ENCODE results near the gene PARP6.

Gene PARP6

GRCh38 chr15:72302955-72303354 is 30.6 kb upstream of the PARP6 start:
- H3K79me2 ChIP-seq (ENCODE audit: low read length) = no peaks in the 10 kb centered on the region
- no peak overlapping the region for H3K4me2 ChIP-seq (ENCODE audit: low read length)
- no peaks in the 10 kb centered on the region for H3K4me1 ChIP-seq (ENCODE audit: low read length)
- no peak overlapping the region for H3K4me3 ChIP-seq (ENCODE audit: low read length)
- H2AFZ ChIP-seq (ENCODE audit: low read depth, low read length) = no peak overlapping the region
- H3K27ac ChIP-seq (ENCODE audit: low read length) = no peak overlapping the region
- no peak for TF ChIP-seq EZH2phosphoT487 (IDR thresholded peaks at IDR 0.05; ENCODE audit: low read depth)
- TF ChIP-seq CTCF (IDR thresholded peaks at IDR 0.05; ENCODE audit: low read depth, low read length) = no peak
- H3K27me3 ChIP-seq (ENCODE audit: low read depth, low read length) = peaks cover 12% of the 10 kb centered on the region; the same call in 1 of the 2 replicates
- no peaks in the 10 kb centered on the region for H3K9me3 ChIP-seq (ENCODE audit: insufficient read depth, low read length)
- no peaks in the 10 kb centered on the region for H4K20me1 ChIP-seq (ENCODE audit: insufficient read depth, low read length)
- H3K36me3 ChIP-seq (replicated peaks; ENCODE audit: low read depth, low read length) = no peaks in the 10 kb centered on the region
- H3K9ac ChIP-seq (ENCODE audit: low read length) = no peak overlapping the region

- H3K27me3 ChIP-seq (ENCODE audit: low read depth, low read length) = peaks cover 2% of the 10 kb centered on the region; the same call in 1 of the 2 replicates
Observed at GRCh38 chr15:72289597-72290325, 17.4 kb upstream of the PARP6 start.

DNA sequence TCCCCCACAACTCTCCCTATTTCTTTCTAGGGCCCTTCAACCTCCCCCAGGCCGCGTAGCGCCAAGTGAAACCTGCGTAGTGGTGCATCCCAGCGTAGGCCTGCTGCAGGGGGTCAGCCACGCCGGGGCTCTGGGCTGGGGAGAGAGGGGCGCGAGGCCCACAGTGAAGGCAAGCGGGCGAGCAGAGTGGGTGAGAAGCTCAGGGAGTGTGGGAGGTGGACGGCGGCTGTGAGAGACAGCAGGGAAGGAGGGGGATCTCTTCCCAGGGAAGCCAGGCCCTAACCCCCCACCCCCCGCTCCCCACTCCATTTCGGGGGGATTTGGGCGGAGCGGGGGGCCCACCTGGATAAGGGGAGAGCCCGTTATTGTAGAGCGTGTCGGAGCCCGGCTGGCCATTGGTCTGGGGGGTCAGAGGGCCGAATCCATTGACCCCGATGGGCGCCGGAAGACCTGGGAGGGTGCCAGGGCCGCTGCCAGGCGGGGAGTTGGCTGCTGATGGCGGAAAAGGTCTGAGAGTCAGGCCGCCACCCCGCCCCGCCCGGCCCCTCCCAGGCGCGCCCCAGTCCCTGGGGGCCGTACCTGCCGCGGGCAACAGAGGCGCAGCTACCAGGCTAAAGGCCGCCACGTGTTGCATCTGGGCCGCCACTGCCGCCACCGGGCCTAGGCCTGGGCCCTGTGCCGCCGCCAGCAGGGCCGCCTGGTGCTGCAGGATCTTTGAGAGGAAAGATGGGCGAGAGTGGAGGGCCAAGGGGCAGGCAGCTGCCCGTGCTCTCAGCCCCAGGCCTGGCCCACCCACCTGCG is 16.6 kb upstream of the PARP6 start:
- Histone ChIP-seq H3K27me3 (ENCODE audit: low read depth, low read length) (peaks cover 2% of the 10 kb centered on the region; the same call in 1 of the 2 replicates), H3K36me3 (replicated peaks; ENCODE audit: low read depth, low read length) (no peaks in the 10 kb centered on the region)
- no peak for TF ChIP-seq EZH2phosphoT487 (IDR thresholded peaks at IDR 0.05; ENCODE audit: low read depth)
- no peak for TF ChIP-seq CTCF (IDR thresholded peaks at IDR 0.05; ENCODE audit: low read depth, low read length)

More at GRCh38 chr15:72289597-72290325, 17.4 kb upstream of the PARP6 start:
- Histone ChIP-seq H3K27ac (ENCODE audit: low read length) (no peak overlapping the region), H3K9ac (ENCODE audit: low read length) (no peak overlapping the region), H2AFZ (ENCODE audit: low read depth, low read length) (no peak overlapping the region), H3K4me2 (ENCODE audit: low read length) (no peak overlapping the region), H3K79me2 (ENCODE audit: low read length) (no peaks in the 10 kb centered on the region), H3K9me3 (ENCODE audit: insufficient read depth, low read length) (no peaks in the 10 kb centered on the region), H3K4me3 (ENCODE audit: low read length) (no peak overlapping the region), H3K36me3 (replicated peaks; ENCODE audit: low read depth, low read length) (no peaks in the 10 kb centered on the region), H3K4me1 (ENCODE audit: low read length) (no peaks in the 10 kb centered on the region), H4K20me1 (ENCODE audit: insufficient read depth, low read length) (no peaks in the 10 kb centered on the region)
- TF ChIP-seq EZH2phosphoT487 (IDR thresholded peaks at IDR 0.05; ENCODE audit: low read depth) = no peak
- no peak for TF ChIP-seq CTCF (IDR thresholded peaks at IDR 0.05; ENCODE audit: low read depth, low read length)

DNA sequence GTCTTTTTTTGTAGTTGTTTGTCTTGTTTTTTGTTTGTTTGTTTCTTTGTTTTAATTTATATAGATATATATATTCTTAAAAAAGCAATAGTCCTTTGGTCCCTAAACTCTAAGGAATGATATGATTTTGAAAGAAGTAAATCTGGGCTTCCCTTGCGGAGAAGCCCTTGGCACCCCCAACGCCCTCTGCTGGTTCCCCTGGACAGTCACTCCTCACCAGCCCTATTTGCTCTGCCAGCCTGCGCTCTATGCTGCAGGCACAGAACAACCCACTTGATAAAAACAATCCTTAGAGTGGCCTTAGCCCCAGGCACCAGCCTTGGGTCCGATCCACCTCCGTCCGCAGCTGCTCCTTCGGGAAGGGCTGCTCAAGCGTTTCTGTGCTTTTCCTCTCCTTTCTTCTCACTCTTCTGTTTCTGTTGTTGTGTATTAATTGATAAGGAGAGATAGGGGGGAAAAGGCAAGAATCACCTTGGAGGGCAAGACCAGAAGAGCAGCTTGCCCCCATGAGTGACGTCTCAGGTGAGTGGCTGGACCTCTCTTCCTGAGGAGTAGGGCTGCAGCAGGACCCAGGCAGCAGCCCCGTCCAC is 13.7 kb upstream of the PARP6 start:
- no peaks in the 10 kb centered on the region for H4K20me1 ChIP-seq (ENCODE audit: insufficient read depth, low read length)
- H3K9me3 ChIP-seq (ENCODE audit: insufficient read depth, low read length) = no peaks in the 10 kb centered on the region
- no peak overlapping the region for H3K9ac ChIP-seq (ENCODE audit: low read length)
- H3K36me3 ChIP-seq (replicated peaks; ENCODE audit: low read depth, low read length) = no peaks in the 10 kb centered on the region
- no peak overlapping the region for H2AFZ ChIP-seq (ENCODE audit: low read depth, low read length)
- no peaks in the 10 kb centered on the region for H3K4me1 ChIP-seq (ENCODE audit: low read length)
- H3K4me3 ChIP-seq (ENCODE audit: low read length) = no peak overlapping the region
- no peak overlapping the region; the same call in 1 of the 2 replicates for H3K4me2 ChIP-seq (ENCODE audit: low read length)
- peaks cover 2% of the 10 kb centered on the region; the same call in 1 of the 2 replicates for H3K27me3 ChIP-seq (ENCODE audit: low read depth, low read length)
- TF ChIP-seq EZH2phosphoT487 (IDR thresholded peaks at IDR 0.05; ENCODE audit: low read depth) (no peak), CTCF (IDR thresholded peaks at IDR 0.05; ENCODE audit: low read depth, low read length) (peak; percentile 74)
- no peak overlapping the region for H3K27ac ChIP-seq (ENCODE audit: low read length)
- H3K79me2 ChIP-seq (ENCODE audit: low read length) = no peaks in the 10 kb centered on the region

More for the DNA sequence above, 16.6 kb upstream of the PARP6 start:
- H3K4me3 ChIP-seq (ENCODE audit: low read length) = no peak overlapping the region
- H3K4me2 ChIP-seq (ENCODE audit: low read length) = no peak overlapping the region
- H3K27ac ChIP-seq (ENCODE audit: low read length) = no peak overlapping the region
- H3K79me2 ChIP-seq (ENCODE audit: low read length) = no peaks in the 10 kb centered on the region
- no peak overlapping the region for H2AFZ ChIP-seq (ENCODE audit: low read depth, low read length)
- no peaks in the 10 kb centered on the region for H3K9me3 ChIP-seq (ENCODE audit: insufficient read depth, low read length)
- H4K20me1 ChIP-seq (ENCODE audit: insufficient read depth, low read length) = no peaks in the 10 kb centered on the region
- no peaks in the 10 kb centered on the region for H3K4me1 ChIP-seq (ENCODE audit: low read length)
- H3K9ac ChIP-seq (ENCODE audit: low read length) = no peak overlapping the region

All from OCI-LY3 (cell line).